Astrocyte (in vitro differentiated cells and primary cell): ENCODE results near the gene AKR1B1.

Experiments
- EZH2 ChIP-seq: IDR thresholded peaks from 2 replicates; pipeline ENCODE4 v1.6.1; 2012; ENCODE audit warnings: mild to moderate bottlenecking, low read length, inconsistent platforms; ENCODE audit not compliant: insufficient read depth
- TF ChIP-seq, protein P1 (sequence below): IDR thresholded peaks from 2 replicates; pipeline ENCODE4 v1.5.1; 2011; ENCODE audit warnings: low read depth, mild to moderate bottlenecking, inconsistent platforms, low read length, moderate library complexity; ENCODE audit not compliant: insufficient read depth

DNA sequence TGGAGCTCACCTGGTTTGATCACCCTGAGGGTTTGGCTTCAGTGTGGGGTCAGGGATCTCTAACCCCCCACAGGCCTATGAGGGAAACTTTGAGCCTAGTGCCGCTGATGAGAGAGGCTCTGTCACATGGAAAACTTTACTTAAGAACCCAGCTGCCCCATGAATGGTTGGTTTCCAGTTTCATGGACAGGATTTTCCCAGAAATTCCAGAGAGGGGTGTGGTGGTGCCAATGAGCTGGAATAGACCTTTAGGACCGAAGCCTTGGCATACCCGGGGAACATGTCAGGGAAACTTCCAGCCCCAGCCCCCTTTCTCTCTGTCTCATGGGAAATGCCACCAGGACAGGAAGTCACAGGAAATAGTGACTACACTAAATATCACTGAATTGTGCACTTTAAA lies 36.9 kb downstream of the AKR1B1 start:
- TF ChIP-seq, protein P1, sequence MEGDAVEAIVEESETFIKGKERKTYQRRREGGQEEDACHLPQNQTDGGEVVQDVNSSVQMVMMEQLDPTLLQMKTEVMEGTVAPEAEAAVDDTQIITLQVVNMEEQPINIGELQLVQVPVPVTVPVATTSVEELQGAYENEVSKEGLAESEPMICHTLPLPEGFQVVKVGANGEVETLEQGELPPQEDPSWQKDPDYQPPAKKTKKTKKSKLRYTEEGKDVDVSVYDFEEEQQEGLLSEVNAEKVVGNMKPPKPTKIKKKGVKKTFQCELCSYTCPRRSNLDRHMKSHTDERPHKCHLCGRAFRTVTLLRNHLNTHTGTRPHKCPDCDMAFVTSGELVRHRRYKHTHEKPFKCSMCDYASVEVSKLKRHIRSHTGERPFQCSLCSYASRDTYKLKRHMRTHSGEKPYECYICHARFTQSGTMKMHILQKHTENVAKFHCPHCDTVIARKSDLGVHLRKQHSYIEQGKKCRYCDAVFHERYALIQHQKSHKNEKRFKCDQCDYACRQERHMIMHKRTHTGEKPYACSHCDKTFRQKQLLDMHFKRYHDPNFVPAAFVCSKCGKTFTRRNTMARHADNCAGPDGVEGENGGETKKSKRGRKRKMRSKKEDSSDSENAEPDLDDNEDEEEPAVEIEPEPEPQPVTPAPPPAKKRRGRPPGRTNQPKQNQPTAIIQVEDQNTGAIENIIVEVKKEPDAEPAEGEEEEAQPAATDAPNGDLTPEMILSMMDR = no peak
- no peak for TF ChIP-seq EZH2
